ENCODE measurements around the gene DUSP8. TPM values are rescaled to one million over a fixed set of nuclear protein-coding genes. Genes with fewer than 3 reads are reported as not detected.
"Not testable (repeated sequence)": the region's sequence is repeated elsewhere in the genome, so short reads cannot be mapped to it uniquely, and the experiment has no call there.

DUSP8 gene
- polyA plus RNA-seq, 4 donors = 3.1 to 15.0 (median 7.1) TPM

GRCh38 chr11:1604711-1605110 lies 32.6 kb upstream of the DUSP8 start:
- no peak overlapping the region for H3K4me3 ChIP-seq (ENCODE audit: low read depth in 1 of 3, low read length in 3 of 3)
- H3K4me1 ChIP-seq (ENCODE audit: control insufficient read depth in 3 of 3, insufficient read depth in 2 of 3, low read depth in 1 of 3, low read length in 2 of 3) = peaks cover 0 to 4% (median 0%) of the 10 kb centered on the region in 3 donors
- no peaks in the 10 kb centered on the region for H3K9me3 ChIP-seq (ENCODE audit: control insufficient read depth in 2 of 2, insufficient read depth in 1 of 2, low read depth in 1 of 2, low read length in 1 of 2)
- H3K27me3 ChIP-seq (ENCODE audit: control insufficient read depth in 3 of 3, insufficient read depth in 3 of 3, low read length in 3 of 3) = peaks cover 0 to 15% (median 1%) of the 10 kb centered on the region in 3 donors
- H3K27ac ChIP-seq (ENCODE audit: low read depth in 1 of 3, low read length in 2 of 3) = no peak overlapping the region
- 89 to 90% (median 89%) methylated on average over 7 of the region's 7 CpGs for WGBS, 3 donors
- FAIRE-seq (no peak), DNase-seq (no peak)
- H3K36me3 ChIP-seq (ENCODE audit: control insufficient read depth in 3 of 3, insufficient read depth in 2 of 3, low read depth in 1 of 3, low read length in 3 of 3) = no peaks in the 10 kb centered on the region

- H3K4me1 ChIP-seq (ENCODE audit: control insufficient read depth in 3 of 3, insufficient read depth in 2 of 3, low read depth in 1 of 3, low read length in 2 of 3) = peaks cover 0 to 4% (median 0%) of the 10 kb centered on the region in 3 donors
- H3K27me3 ChIP-seq (ENCODE audit: control insufficient read depth in 3 of 3, insufficient read depth in 3 of 3, low read length in 3 of 3) = peaks cover 0 to 15% (median 1%) of the 10 kb centered on the region in 3 donors
- no peaks in the 10 kb centered on the region for H3K36me3 ChIP-seq (ENCODE audit: control insufficient read depth in 3 of 3, insufficient read depth in 2 of 3, low read depth in 1 of 3, low read length in 3 of 3)
- WGBS, 3 donors = 90 to 98% (median 92%) methylated on average over 11 of the region's 11 CpGs
- H3K9me3 ChIP-seq (ENCODE audit: control insufficient read depth in 2 of 2, insufficient read depth in 1 of 2, low read depth in 1 of 2, low read length in 1 of 2) = no peaks in the 10 kb centered on the region
- no peak overlapping the region for H3K4me3 ChIP-seq (ENCODE audit: low read depth in 1 of 3, low read length in 3 of 3)
- no peak overlapping the region for H3K27ac ChIP-seq (ENCODE audit: low read depth in 1 of 3, low read length in 2 of 3)
- FAIRE-seq = no peak
- no peak for DNase-seq
These were observed 32.1 kb upstream of the DUSP8 start for GRCh38 chr11:1604181-1604580.

- FAIRE-seq (no peak), DNase-seq (no peak)
- WGBS, 3 donors = 38 to 55% (median 43%) methylated on average over 1 of the region's 1 CpG
- Histone ChIP-seq H3K4me3 (ENCODE audit: low read depth in 1 of 3, low read length in 3 of 3) (no peak overlapping the region), H3K9me3 (ENCODE audit: control insufficient read depth in 2 of 2, insufficient read depth in 1 of 2, low read depth in 1 of 2, low read length in 1 of 2) (no peaks in the 10 kb centered on the region), H3K27me3 (ENCODE audit: control insufficient read depth in 3 of 3, insufficient read depth in 3 of 3, low read length in 3 of 3) (peaks cover 0 to 15% (median 1%) of the 10 kb centered on the region in 3 donors), H3K27ac (ENCODE audit: low read depth in 1 of 3, low read length in 2 of 3) (no peak overlapping the region), H3K4me1 (ENCODE audit: control insufficient read depth in 3 of 3, insufficient read depth in 2 of 3, low read depth in 1 of 3, low read length in 2 of 3) (peaks cover 0 to 4% (median 0%) of the 10 kb centered on the region in 3 donors), H3K36me3 (ENCODE audit: control insufficient read depth in 3 of 3, insufficient read depth in 2 of 3, low read depth in 1 of 3, low read length in 3 of 3) (no peaks in the 10 kb centered on the region)
These were observed 31.6 kb upstream of the DUSP8 start for GRCh38 chr11:1603629-1604028.

GRCh38 chr11:1601663-1602062 lies 29.6 kb upstream of the DUSP8 start:
- H3K4me3 ChIP-seq (ENCODE audit: low read depth in 1 of 3, low read length in 3 of 3); H3K27me3 ChIP-seq (ENCODE audit: control insufficient read depth in 3 of 3, insufficient read depth in 3 of 3, low read length in 3 of 3); H3K4me1 ChIP-seq (ENCODE audit: control insufficient read depth in 3 of 3, insufficient read depth in 2 of 3, low read depth in 1 of 3, low read length in 2 of 3); H3K27ac ChIP-seq (ENCODE audit: low read depth in 1 of 3, low read length in 2 of 3); H3K9me3 ChIP-seq (ENCODE audit: control insufficient read depth in 2 of 2, insufficient read depth in 1 of 2, low read depth in 1 of 2, low read length in 1 of 2); H3K36me3 ChIP-seq (ENCODE audit: control insufficient read depth in 3 of 3, insufficient read depth in 2 of 3, low read depth in 1 of 3, low read length in 3 of 3); FAIRE-seq: not testable (repeated sequence)
- WGBS, 3 donors = 2 to 56% (median 24%) methylated on average over 2 to 3 of the region's 3 CpGs
- DNase-seq = peak; percentile 54 to 63

GRCh38 chr11:1600626-1601025 lies 28.6 kb upstream of the DUSP8 start:
- peaks cover 0 to 9% (median 0%) of the 10 kb centered on the region in 3 donors for H3K4me1 ChIP-seq (ENCODE audit: control insufficient read depth in 3 of 3, insufficient read depth in 2 of 3, low read depth in 1 of 3, low read length in 2 of 3)
- H3K4me3 ChIP-seq (ENCODE audit: low read depth in 1 of 3, low read length in 3 of 3) = no peak overlapping the region
- H3K27me3 ChIP-seq (ENCODE audit: control insufficient read depth in 3 of 3, insufficient read depth in 3 of 3, low read length in 3 of 3) = peaks cover 0 to 1% (median 0%) of the 10 kb centered on the region in 3 donors
- H3K27ac ChIP-seq (ENCODE audit: low read depth in 1 of 3, low read length in 2 of 3) = no peak overlapping the region
- FAIRE-seq (no peak), DNase-seq (no peak)
- 80 to 91% (median 80%) methylated on average over 5 of the region's 5 CpGs for WGBS, 3 donors
- no peaks in the 10 kb centered on the region for H3K36me3 ChIP-seq (ENCODE audit: control insufficient read depth in 3 of 3, insufficient read depth in 2 of 3, low read depth in 1 of 3, low read length in 3 of 3)
- no peaks in the 10 kb centered on the region for H3K9me3 ChIP-seq (ENCODE audit: control insufficient read depth in 2 of 2, insufficient read depth in 1 of 2, low read depth in 1 of 2, low read length in 1 of 2)

- no peaks in the 10 kb centered on the region for H3K9me3 ChIP-seq (ENCODE audit: control insufficient read depth in 2 of 2, insufficient read depth in 1 of 2, low read depth in 1 of 2, low read length in 1 of 2)
- DNase-seq = no peak
- FAIRE-seq = no peak
These were observed 26.7 kb upstream of the DUSP8 start for GRCh38 chr11:1598816-1599215.

GRCh38 chr11:1598406-1598805 lies 26.3 kb upstream of the DUSP8 start:
- WGBS, 3 donors = 85 to 88% (median 86%) methylated on average over 3 of the region's 3 CpGs
- H3K36me3 ChIP-seq (ENCODE audit: control insufficient read depth in 3 of 3, insufficient read depth in 2 of 3, low read depth in 1 of 3, low read length in 3 of 3); H3K27ac ChIP-seq (ENCODE audit: low read depth in 1 of 3, low read length in 2 of 3); H3K4me1 ChIP-seq (ENCODE audit: control insufficient read depth in 3 of 3, insufficient read depth in 2 of 3, low read depth in 1 of 3, low read length in 2 of 3); H3K27me3 ChIP-seq (ENCODE audit: control insufficient read depth in 3 of 3, insufficient read depth in 3 of 3, low read length in 3 of 3); DNase-seq; FAIRE-seq; H3K4me3 ChIP-seq (ENCODE audit: low read depth in 1 of 3, low read length in 3 of 3); H3K9me3 ChIP-seq (ENCODE audit: control insufficient read depth in 2 of 2, insufficient read depth in 1 of 2, low read depth in 1 of 2, low read length in 1 of 2): not testable (repeated sequence)

More at GRCh38 chr11:1598816-1599215, 26.7 kb upstream of the DUSP8 start:
- Histone ChIP-seq H3K27me3 (ENCODE audit: control insufficient read depth in 3 of 3, insufficient read depth in 3 of 3, low read length in 3 of 3) (peaks cover 0 to 1% (median 0%) of the 10 kb centered on the region in 3 donors), H3K36me3 (ENCODE audit: control insufficient read depth in 3 of 3, insufficient read depth in 2 of 3, low read depth in 1 of 3, low read length in 3 of 3) (no peaks in the 10 kb centered on the region), H3K4me1 (ENCODE audit: control insufficient read depth in 3 of 3, insufficient read depth in 2 of 3, low read depth in 1 of 3, low read length in 2 of 3) (peaks cover 0 to 9% (median 0%) of the 10 kb centered on the region in 3 donors), H3K4me3 (ENCODE audit: low read depth in 1 of 3, low read length in 3 of 3) (no peak overlapping the region), H3K27ac (ENCODE audit: low read depth in 1 of 3, low read length in 2 of 3) (no peak overlapping the region)
- WGBS, 3 donors = 69 to 71% (median 70%) methylated on average over 6 of the region's 6 CpGs

GRCh38 chr11:1597994-1598380 lies 25.9 kb upstream of the DUSP8 start, which contains the start of gene KRTAP5-2:
KRTAP5-2 (minus strand) TSS chr11:1598294; CDS start chr11:1598250, 44 bp downstream.
- H3K9me3 ChIP-seq (ENCODE audit: control insufficient read depth in 2 of 2, insufficient read depth in 1 of 2, low read depth in 1 of 2, low read length in 1 of 2) = no peaks in the 10 kb centered on the region
- no peak within 1 kb of the TSS for H3K27ac ChIP-seq (ENCODE audit: low read depth in 1 of 3, low read length in 2 of 3)
- peaks cover 0 to 9% (median 0%) of the 10 kb centered on the region in 3 donors for H3K4me1 ChIP-seq (ENCODE audit: control insufficient read depth in 3 of 3, insufficient read depth in 2 of 3, low read depth in 1 of 3, low read length in 2 of 3)
- FAIRE-seq (no peak), DNase-seq (no peak)
- no peaks in the 10 kb centered on the region for H3K36me3 ChIP-seq (ENCODE audit: control insufficient read depth in 3 of 3, insufficient read depth in 2 of 3, low read depth in 1 of 3, low read length in 3 of 3)
- no peak within 1 kb of the TSS for H3K4me3 ChIP-seq (ENCODE audit: low read depth in 1 of 3, low read length in 3 of 3)
- H3K27me3 ChIP-seq (ENCODE audit: control insufficient read depth in 3 of 3, insufficient read depth in 3 of 3, low read length in 3 of 3) = peaks cover 0 to 6% (median 0%) of the 10 kb centered on the region in 3 donors
- 51 to 68% (median 61%) methylated on average over 4 of the region's 4 CpGs for WGBS, 3 donors
